Measurements from ENCODE around the gene SCN10A.

GRCh38 chr3:38828681-38829080 is 12.7 kb upstream of the SCN10A start:
- TF ChIP-seq, protein P1, sequence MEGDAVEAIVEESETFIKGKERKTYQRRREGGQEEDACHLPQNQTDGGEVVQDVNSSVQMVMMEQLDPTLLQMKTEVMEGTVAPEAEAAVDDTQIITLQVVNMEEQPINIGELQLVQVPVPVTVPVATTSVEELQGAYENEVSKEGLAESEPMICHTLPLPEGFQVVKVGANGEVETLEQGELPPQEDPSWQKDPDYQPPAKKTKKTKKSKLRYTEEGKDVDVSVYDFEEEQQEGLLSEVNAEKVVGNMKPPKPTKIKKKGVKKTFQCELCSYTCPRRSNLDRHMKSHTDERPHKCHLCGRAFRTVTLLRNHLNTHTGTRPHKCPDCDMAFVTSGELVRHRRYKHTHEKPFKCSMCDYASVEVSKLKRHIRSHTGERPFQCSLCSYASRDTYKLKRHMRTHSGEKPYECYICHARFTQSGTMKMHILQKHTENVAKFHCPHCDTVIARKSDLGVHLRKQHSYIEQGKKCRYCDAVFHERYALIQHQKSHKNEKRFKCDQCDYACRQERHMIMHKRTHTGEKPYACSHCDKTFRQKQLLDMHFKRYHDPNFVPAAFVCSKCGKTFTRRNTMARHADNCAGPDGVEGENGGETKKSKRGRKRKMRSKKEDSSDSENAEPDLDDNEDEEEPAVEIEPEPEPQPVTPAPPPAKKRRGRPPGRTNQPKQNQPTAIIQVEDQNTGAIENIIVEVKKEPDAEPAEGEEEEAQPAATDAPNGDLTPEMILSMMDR (IDR thresholded peaks at IDR 0.05; ENCODE audit: low read depth, low read length) = no peak
- TF ChIP-seq EZH2phosphoT487 (IDR thresholded peaks at IDR 0.05; ENCODE audit: low read depth) = no peak

Data from OCI-LY3 (cell line).